PC-9 (cell line): ENCODE measurements around the gene NDST3.

Experiments used
- EZH2 ChIP-seq: fragments of 200-600 bp; sonication (generic); IDR thresholded peaks from 2 replicates; pipeline ENCODE4 v1.8.0; 2017; ENCODE audit warnings: antibody characterized with exemption, low read depth
- TF ChIP-seq, protein P1 (sequence below): fragments of 200-600 bp; sonication (generic); conservative IDR thresholded peaks from 2 replicates; pipeline ENCODE4 v1.6.1; 2017; ENCODE audit warnings: mixed run types, antibody characterized with exemption, mild to moderate bottlenecking, moderate library complexity

DNA sequence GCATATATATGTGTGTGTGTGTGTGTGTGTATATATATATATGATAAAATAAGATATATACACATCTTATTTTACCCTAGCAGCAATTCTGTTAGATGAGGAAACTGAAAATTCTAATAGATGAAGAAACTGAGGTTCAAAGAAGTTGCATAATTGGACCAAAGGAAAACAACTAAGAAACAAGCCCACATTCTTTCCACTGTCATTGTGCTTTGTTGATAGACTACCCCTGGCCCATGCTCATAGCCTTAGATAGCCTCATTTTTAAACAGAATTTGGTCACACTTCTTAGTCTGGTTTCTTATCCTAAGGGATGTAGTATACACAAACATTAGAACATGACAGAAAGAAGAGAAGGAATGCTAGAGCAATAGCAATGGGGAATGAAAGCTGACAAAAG is 138.8 kb downstream of the NDST3 start:
- TF ChIP-seq, protein P1, sequence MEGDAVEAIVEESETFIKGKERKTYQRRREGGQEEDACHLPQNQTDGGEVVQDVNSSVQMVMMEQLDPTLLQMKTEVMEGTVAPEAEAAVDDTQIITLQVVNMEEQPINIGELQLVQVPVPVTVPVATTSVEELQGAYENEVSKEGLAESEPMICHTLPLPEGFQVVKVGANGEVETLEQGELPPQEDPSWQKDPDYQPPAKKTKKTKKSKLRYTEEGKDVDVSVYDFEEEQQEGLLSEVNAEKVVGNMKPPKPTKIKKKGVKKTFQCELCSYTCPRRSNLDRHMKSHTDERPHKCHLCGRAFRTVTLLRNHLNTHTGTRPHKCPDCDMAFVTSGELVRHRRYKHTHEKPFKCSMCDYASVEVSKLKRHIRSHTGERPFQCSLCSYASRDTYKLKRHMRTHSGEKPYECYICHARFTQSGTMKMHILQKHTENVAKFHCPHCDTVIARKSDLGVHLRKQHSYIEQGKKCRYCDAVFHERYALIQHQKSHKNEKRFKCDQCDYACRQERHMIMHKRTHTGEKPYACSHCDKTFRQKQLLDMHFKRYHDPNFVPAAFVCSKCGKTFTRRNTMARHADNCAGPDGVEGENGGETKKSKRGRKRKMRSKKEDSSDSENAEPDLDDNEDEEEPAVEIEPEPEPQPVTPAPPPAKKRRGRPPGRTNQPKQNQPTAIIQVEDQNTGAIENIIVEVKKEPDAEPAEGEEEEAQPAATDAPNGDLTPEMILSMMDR: no peak
- no peak for TF ChIP-seq EZH2
